ENCODE data around the gene FGF22.
A peak's percentile ranks its signal among the peaks of the same experiment; 100 is the strongest.
"Not testable (repeated sequence)": the region's sequence is repeated elsewhere in the genome, so short reads cannot be mapped to it uniquely, and the experiment has no call there.

The FGF22 gene

DNA sequence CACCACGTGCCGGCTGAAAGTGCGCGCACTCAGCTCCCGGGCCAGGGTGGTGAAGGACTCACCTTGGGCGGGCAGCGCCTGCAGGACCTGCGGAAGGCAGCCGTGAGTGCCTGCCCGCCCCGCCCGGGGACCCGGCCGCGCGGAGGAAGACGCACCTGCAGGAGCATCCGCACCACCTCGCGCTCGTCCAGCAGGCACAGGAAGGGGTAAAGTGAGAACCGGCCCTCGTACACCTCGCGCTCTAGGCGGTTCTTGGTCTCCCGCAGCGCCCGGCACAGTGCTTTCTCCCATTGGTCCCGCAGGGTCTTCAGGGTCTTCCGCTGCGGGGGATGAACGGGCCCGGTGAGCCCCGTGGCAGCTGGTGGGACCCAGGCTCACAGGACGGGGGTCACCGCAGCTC, 17.0 kb upstream of the FGF22 start:
- no peak for DNase-seq

DNA sequence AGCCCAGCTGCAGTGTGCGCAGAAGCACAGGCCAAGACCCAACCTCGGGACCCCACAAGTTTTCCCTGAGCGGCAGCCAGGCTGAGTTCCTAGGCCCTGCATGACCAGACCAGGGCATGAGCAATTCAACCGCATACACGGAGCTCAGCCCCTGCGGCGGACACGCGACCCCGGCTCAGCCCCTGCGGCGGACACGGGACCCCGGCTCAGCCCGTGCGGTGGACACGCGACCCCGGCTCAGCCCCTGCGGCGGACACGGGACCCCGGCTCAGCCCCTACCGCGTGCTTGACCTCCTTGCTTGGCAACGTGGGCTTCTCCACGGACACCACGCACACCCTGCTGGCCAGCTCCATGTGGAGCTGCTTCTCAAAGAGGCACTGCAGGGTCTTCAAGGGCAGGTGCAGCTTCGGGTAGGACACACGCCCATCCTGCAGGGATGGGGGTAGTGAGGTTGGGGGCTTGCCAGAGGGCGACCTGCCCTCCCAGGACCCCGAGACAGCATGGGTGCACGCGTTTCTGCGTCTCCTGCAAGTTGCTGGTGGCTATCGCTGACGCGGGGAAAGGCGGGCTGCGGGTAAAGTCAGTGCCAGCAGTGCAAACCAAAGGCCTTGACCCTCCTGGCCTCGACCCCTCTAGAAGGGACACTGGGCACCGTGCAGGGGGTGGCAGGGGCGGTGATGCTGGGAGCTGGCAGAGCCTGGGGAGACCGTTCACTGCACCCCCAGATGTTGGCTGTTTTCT, 16.3 kb upstream of the FGF22 start:
- no peak for DNase-seq

DNA sequence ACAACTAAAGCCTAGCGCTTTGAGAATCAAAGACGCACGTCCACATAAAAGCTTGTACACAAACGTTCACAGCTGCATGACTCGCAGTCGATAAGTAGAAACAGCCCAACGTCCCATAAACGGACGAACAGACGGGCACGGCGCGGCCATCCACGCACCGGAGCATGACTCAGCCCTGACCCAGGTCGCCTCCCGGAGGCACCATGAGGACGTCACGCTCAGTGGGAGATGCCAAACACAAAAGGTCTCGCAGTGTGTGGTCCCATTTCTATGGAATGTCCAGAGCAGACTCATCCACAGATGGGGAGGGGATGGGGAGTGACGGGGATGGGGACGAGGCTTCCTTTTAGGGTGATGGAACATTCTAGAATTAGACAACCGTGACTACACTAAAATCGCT, 15.7 kb upstream of the FGF22 start:
- DNase-seq = no peak

DNA sequence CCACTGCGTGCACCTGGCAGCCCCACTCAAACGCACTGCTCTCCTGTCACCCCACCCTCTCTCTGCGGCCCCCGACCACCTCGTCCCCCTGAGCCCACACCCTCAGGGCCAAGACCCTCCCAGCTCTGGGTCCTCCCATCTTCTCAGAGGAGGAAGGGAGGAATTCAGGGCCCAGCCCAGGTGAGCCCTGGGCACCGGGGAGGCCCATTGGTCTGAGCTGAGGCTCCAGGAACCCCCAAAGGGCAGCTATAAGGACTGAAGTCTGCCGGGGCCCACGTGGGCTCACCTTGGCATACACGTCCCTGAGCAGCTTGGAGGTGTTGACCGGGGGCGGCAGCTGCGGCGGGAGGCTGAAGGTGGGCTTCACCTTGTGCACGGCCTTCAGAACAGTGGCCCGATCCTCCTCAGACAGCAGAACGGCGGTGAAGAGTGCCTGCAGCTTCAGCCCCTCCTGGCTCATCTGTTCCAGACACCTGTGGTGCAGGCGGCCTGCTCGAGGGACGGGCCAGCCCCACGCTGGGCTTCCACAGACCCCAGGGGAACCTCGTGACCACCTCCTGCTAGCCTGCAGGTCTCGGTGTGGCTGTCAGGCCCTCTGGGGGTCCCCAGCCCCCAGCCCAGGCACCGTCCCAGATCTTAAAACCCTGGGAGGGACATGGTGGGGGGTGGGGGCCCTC, 15.1 kb upstream of the FGF22 start:
- DNase-seq = no peak

DNA sequence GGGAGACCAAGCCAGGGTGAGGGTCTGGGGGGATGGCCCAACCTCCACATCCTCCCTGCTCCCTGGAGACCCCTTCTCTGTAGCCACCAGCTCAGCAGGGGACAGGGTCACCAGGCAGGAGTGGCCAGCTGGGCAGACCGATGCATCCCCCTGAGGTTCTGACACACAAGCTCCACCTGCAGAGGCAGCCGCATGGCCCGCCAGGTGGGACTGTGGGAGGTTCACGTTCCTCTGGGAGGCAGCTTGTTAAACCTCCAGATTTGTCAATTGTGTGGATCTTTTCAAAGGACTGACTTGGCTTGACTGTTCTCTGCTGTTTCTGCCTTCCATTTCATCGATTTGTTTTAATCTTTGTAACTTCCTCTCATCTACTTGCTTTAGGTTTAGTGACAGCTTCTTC, 14.4 kb upstream of the FGF22 start:
- no peak for DNase-seq

DNA sequence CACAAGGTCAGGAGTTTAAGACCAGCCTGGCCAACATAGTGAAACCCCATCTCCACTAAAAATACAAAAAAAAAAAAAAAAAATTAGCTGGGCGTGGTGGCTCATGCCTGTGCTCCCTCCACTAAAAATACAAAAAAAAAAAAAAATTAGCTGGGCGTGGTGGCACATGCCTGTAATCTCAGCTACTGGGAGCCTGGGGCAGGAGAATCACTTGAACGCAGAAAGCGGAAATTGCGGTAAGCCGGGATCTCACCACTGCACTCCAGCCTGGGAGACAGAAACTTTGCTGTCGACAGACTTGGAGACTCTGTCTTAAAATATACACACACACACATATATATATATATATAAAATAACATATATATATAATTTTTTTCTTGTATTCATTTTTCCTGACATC, 13.1 kb upstream of the FGF22 start:
- DNase-seq = not testable (repeated sequence)

DNA sequence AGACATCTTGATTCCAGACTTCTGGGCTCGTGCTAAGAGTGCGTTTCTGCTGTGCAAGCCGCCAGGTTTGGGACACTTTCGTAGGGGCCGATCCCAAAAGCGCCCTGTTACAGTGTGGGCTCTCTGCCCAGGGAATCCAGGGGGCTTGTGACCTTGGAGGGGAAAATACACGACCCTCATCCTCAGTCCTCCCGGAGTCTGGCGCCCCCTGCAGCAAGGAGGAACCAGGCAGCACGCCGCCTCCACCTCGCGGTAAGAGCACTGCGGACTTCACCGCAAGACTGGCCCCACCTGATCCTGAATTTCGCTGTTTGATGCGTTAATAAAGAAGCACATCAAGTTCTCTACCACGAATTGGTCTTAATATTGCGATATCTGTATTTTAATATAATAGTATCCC, 11.5 kb upstream of the FGF22 start:
- no peak for DNase-seq

DNA sequence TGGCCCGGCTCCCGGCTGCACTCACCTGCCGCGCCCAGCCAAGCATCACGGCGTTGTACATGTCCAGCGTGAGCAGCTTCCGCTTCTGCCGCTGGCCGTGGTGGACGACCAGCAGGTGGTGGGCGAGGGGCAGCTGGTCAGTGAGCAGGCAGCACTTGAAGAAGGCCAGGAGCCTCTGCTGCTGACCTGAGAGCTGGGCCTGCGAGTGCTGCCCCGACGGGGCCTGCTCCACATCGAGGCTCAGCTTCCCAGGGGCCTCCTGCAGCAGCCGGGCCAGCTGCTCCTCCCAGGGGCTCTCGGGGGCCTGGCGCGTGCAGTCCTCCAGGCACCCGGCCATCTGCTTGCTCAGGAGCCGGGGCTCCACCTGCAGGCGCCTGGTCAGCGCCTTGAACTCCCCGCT, 10.2 kb upstream of the FGF22 start:
- DNase-seq = not testable (repeated sequence)

DNA sequence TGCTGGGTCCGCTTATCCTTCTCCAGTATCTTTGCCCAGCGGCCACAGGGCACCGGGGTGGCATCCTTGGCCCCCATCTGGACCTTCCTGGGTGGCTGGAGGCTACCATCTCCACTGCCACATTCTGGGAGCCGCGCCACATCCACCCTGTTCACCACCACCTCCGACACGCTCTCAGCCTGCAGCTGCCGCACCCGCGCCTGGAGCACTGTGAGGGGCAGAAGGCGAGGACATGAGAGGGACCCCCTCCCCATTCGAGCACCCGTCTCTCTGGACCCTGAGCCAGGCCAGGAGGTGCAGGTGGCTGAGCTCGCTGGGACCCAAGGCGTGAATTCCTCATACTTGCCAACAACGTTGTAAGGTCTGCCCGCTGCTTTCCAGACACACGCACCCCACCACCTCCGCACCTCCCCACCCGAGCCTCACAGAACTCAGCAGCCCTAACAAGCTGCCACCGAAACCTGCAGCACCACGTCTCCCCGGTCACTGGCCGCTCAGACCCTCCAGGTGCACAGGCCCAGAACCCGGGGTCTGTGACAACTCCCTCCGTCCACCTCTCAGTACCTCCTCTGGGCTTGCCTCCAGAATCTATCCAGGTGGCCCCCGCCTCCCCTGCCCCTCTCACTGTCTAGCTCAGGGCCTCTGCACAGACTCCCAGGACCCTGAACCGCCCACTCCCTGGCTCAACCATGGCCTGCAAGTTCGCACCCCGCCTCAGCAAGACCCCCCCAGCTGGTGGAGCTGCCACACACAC, 9.5 kb upstream of the FGF22 start:
- DNase-seq = no peak

DNA sequence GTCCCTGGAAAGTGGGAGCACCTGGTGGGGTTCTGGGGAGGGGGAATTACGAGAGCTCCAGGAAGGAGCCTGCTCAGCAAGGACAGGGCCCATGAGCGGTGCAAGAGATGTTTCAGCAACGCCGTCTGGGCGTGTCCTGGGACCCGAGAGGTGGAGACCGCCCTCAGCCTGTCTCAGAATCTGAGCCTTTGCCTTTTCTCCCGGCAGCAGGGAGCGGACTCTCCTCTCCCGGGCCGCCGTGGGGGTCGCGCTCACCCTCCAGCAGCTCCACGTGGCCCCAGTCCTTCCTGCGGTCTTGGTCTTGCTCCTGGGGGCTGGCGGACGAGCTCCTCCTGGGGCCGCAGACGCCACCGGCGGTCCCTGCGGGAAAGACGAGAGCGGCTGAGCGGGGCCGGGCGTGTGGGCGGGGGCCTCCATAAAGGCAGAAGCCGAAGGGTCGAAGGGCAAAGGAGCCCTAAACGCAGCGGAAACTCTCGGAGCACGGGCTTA, 7.1 kb upstream of the FGF22 start:
- DNase-seq = peak; percentile 90

DNA sequence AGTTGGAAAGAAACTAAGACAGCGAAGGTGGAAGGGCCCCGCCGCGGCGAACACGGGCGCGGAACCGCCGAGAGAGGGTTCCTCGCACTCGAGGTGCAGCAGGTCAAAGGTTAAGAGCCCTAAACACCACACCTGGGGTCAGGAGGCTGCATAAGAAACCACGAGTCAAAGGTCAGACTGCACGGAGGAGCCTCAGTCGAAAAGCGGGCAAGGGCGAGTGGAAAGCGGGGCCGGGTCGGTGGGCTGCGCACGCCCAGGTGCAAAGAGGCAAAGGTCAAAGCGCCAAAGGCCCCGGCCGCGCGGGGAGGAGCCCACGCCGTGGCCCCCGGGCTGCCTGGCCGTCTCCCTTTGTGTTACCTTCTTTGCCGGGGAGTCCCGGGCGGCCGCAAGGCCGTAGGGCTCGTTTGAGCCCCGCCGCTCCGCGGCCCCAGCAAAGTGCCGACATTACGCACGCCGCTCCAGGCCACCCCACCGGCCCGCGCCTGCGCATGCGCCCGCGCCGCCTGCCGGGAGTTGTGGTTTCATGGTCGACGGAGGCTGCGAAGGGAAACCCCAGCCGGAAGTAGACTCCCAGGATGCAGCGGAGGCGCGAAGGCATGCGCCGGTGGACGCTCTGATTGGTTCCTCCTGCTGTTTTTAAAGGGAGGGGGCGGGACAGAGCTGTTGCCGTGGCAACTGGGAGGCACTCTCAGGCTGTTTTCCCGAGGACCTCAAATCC, 6.5 kb upstream of the FGF22 start, which contains the start of gene POLRMT:
Gene POLRMT, minus strand, starts transcription at position 470 of the 718 bp plus-strand sequence. Its CDS starts 25 bp downstream, at position 445.
- peak; percentile 100 for DNase-seq

DNA sequence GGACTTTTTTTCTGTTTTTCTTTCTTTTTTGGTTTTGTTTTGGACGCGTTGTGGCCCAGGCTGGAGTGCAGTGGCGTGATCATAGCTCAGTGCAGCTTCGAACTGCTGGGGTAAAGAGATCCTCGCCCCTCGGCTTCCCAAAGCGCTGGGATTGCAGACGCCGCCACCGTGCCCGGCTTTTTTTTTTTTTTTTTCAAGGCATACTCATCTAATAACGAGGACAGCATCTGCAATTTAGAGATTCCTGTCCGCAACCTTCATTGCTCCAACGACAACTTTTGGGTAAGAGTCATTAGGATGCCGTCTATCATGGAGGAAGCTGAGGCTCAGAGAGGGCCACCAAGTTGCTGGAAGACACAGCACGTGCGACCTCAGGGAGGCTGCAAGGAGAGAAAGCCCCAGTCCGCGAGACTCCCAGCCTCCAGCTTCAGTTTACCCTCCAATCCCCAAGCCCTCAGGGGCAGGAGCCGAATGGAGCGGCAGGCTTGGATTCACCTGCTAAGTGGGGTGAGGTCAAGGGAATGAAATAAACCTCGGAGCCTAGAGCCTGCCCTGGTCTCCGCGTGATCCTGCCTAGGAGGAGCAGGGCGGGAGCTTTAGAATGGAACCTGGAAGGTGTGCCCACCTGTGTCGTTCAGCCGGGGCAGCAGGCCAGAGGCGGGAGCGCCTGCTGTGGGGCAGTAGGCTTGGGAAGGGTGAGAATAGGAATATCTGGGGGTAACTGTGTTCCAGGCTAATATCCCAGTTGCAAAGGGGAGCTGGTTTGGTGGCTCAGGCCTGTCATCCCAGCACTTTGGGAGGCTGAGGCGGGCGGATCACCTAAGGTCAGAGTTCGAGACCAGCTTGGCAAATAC, 5.7 kb upstream of the FGF22 start:
- DNase-seq = no peak

DNA sequence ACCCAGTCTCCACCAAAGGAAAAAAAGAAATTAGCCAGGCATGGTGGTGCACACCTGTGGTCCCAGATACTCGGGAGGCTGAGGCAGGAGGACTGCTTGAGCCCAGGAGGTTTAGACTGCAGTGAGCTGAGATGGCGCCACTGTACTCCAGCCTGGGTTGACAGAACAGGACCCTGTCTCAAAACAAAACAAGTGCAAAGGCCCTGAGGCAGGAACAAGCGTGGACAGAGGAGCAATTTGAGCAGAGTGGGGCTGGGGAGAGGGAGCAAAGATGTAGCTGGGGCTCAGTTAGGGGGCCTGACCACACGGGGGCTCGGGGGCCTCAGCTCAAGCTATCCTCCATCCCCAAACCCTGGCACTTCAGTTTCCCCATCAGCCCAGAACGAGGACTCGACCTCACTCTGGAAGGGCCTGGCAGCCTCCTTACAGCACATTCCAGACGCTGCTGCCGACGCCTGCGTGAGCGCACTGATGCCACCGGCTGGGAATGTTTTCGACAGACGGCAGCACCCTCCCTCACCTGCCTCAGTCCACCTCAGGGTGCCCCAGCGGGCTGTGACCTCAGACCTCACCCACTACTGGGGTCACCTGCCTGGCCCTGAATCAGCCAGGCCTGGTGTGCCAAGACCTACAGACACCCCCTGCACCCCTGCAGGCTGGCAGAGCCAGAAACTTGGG, 4.6 kb upstream of the FGF22 start:
- DNase-seq = no peak

DNA sequence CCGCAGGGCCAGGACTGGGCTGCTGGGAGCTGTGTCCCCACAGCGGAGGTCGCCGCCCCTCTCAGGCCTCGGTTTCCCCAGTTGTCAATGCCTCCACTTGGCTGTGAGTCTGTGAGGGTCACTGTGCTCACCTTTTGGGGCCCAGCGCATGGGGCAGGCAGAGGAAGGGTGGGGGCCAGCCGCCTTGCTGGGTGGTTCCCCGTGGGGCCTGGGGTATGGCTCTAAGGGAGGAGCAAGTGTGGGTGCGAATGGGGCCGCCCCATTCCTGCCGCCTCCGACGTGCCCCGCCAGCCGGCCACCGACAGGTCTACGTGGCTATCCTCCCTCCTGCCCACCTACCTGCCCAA, 800 bp upstream of the FGF22 start:
- no peak for DNase-seq

DNA sequence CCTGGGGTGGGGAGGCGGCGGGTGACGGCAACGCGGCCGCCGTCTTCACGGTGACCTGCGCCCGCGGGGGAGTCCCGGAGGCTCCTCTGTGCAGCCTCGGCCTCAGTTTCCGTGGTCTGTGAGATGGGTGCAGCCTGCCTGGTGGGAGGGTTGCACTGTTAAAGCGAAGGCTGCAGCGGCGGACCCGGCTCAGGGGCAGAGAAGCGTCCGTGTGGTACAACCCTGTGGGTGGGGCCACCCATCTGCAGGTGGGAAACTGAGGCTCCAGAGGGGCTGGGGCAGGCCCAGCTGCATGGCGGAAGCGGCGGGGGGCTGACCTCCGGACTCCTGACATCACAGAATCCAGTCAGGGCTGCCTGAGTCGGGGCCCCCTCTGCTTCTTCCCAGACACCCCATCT, 481 bp downstream of the FGF22 start:
- no peak for DNase-seq

DNA sequence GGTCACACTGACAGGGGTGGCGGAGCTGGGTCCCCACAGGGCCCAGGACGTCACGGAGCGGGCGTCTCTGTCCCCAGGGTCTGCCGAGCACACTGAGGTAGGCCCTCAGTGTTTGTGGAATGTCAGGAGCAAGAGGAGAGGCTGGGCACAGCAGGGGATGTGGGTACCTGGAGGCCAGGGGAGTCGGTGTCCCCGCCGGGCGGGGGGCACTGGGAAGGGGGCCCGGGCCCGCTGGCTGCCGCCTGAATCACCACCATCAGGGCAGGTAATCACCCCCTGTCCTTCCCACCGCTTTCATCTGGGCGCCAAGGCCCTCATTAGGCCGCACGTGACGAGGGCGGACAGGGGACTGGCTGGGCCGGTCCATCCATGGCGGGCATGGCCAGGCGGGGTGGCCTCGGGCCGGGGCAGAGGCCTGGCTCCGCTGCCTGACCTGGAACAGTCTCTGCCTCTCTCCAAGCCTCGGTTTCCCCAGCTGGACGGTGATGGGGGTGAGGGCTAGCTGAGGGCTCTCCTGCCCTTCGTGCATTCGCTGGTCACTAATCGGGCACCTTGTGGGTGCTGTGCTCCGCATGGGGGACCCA, 1.0 kb downstream of the FGF22 start:
- no peak for DNase-seq

DNA sequence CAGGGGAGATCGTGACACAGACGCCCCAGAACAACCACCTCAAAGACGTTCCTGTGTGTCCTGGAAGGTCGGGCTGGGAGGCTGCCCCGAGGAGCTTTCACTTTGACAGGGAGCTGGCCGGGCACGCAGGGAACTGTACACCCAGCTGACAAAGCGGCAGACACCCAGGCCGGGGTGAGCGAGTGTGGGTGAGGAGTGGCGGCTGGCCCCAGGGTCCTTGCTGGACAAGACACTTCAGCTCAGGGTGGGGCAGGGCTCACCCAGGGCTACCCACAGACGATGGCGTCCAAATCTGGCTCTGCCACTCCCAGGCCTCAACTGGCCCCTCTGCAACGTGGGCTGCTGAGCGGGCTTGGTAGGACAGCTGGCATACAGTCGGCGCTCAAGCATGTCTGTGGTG, 2.0 kb downstream of the FGF22 start:
- DNase-seq = no peak

DNA sequence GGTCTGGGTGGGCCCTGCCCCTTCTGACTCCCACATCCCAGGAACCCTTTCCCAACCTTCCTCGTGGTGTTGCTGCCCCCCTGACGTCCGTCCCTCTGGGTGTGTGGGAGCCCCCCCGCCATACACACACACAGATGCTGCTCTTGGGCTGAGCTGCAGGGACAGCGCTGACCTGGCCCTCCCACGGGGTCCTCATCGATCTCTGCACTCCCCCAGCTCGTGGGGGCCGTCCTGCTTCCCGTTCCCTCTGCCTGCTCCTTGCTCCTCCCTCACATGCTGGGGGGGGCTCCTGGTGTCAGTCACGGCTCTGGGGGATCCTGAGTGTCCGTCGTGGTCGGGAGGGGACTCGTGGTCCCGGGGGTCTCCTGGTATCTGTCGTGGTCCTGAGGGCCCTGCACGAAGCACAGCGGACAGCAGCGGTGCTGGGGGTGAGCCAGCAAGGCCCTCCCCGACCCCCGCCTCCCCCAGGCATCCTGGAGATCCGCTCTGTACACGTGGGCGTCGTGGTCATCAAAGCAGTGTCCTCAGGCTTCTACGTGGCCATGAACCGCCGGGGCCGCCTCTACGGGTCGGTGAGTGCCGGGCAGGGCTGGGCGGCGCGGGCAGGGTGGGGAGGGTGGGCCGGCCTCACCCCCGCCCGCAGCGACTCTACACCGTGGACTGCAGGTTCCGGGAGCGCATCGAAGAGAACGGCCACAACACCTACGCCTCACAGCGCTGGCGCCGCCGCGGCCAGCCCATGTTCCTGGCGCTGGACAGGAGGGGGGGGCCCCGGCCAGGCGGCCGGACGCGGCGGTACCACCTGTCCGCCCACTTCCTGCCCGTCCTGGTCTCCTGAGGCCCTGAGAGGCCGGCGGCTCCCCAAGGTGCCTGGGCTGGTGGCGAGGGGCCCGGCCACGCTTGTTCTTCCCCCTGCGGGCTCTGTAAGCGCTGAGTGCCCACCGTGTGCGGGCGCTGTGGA, 3.4 kb downstream of the FGF22 start:
- no peak for DNase-seq

DNA sequence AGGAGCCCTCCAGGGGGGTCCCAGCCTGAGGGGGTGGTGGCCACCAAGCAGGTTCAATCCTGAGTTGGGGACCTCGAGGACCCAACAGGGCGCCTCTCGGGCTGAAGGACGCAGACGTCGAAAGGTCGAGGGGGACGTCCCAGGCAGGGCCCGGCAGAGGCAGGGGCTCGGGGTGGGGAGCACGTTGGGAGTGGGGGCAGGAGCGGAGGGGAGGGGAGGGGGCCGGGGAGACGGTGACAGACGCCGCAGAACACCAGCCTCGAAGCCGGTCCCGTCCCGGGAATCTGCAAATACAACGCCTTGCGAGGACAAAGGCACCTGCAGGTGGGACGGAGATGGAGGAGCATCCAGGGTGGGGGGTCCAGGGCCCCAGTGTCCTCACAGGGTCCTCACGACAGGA, 4.1 kb downstream of the FGF22 start:
- no peak for DNase-seq

DNA sequence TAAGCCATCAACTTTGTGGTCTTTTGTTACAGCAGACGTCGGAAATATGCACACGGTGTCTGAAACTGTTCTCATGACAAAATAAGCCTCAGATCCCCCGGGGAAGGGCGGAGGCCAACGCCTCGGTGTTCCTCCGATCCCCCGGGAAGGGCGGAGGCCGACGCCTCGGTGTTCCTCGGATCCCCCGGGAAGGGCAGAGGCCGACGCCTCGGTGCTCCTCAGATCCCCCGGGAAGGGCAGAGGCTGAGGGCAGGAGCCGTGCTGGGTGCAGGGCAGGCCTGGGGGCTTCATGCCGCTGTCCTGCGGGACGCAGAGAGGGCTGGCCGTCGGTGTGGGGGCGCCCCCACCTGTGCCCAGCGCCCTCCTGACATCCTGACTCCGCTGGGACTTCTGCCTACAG, 4.7 kb downstream of the FGF22 start:
- DNase-seq = no peak

All from 8988T (cell line).